ENCODE data around the gene ANKRD23.

Gene ANKRD23

DNA sequence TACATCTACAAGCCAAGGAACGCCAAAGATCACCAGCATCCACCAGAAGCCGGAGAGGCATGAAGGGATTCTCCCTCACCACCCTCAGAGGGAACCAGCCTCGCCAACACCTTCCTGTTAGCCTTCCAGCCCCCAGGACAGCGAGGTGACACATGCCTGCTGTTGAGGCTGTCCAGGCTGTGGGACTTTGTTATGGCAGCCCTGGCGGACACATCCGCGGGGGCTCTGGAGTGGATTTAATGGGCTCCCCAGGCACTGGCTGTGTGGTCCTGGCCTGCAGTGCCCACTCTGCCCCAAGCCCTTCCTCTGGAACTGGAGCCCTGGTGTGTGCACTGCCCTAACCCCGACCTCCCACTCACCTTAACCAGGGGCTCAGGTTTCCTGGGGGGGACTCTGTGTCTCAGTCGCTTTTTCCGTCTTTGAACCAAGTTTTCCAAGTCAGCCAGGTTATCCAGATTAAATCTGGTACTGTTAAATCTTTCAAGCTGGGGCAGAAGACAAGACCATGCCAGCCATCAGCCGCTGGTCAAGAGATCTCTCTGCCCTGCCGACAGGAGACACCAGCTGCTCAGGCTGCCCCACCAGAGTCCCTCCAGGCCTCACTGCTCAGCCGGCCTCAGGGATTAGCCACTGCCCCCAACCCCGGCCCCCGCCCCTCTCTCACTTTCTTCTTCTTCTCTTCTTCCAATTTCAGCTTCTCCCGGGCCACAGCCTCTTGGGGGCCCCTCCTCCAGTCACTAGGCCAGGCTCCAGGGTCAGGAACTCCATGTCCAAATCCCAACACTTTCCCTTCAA is 1.9 kb downstream of the ANKRD23 start:
- TF ChIP-seq NFRKB (IDR thresholded peaks at IDR 0.05), result no peak
- no peak for TF ChIP-seq ZNF384 (IDR thresholded peaks at IDR 0.05)
- TF ChIP-seq FOXK2 (IDR thresholded peaks at IDR 0.05), result no peak
- no peak for TF ChIP-seq TARDBP (IDR thresholded peaks at IDR 0.05)
- no peak for TF ChIP-seq LEF1 (IDR thresholded peaks at IDR 0.05; ENCODE audit: borderline replicate concordance)
- TF ChIP-seq CTBP1 (IDR thresholded peaks at IDR 0.05; ENCODE audit: borderline replicate concordance), result no peak
- TF ChIP-seq FOXA1 (IDR thresholded peaks at IDR 0.05), result no peak
- TF ChIP-seq HDGF (IDR thresholded peaks at IDR 0.05; ENCODE audit: borderline replicate concordance), result no peak
- TF ChIP-seq L3MBTL2 (conservative IDR thresholded peaks at IDR 0.05), result no peak
- no peak for TF ChIP-seq SP1 (IDR thresholded peaks at IDR 0.05)
- TF ChIP-seq ARNT (IDR thresholded peaks at IDR 0.05), result no peak
- TF ChIP-seq ELF4 (IDR thresholded peaks at IDR 0.05), result no peak
- no peak for TF ChIP-seq SUZ12 (IDR thresholded peaks at IDR 0.05)
- no peak for TF ChIP-seq BHLHE40 (IDR thresholded peaks at IDR 0.05; ENCODE audit: borderline replicate concordance)
- TF ChIP-seq, protein P1, sequence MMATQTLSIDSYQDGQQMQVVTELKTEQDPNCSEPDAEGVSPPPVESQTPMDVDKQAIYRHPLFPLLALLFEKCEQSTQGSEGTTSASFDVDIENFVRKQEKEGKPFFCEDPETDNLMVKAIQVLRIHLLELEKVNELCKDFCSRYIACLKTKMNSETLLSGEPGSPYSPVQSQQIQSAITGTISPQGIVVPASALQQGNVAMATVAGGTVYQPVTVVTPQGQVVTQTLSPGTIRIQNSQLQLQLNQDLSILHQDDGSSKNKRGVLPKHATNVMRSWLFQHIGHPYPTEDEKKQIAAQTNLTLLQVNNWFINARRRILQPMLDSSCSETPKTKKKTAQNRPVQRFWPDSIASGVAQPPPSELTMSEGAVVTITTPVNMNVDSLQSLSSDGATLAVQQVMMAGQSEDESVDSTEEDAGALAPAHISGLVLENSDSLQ (IDR thresholded peaks at IDR 0.05), result no peak
- TF ChIP-seq FOXM1 (IDR thresholded peaks at IDR 0.05; ENCODE audit: borderline replicate concordance), result no peak
- CTCF ChIA-PET, result interaction anchor here (0.6 kb wide), 2 partner anchors 29 to 1276 kb away, joined by 3 to 5 read pairs; no protein-coding TSS in a partner anchor
- no peak for DNase-seq (ENCODE audit: extremely low spot score)
- POLR2A ChIA-PET, result interaction anchor here (1.1 to 1.6 kb wide), 3 partner anchors 16 to 26 kb away, joined by 3 to 10 read pairs (median 3); partner anchors contain the start of genes ANKRD39 and CNNM3

DNA sequence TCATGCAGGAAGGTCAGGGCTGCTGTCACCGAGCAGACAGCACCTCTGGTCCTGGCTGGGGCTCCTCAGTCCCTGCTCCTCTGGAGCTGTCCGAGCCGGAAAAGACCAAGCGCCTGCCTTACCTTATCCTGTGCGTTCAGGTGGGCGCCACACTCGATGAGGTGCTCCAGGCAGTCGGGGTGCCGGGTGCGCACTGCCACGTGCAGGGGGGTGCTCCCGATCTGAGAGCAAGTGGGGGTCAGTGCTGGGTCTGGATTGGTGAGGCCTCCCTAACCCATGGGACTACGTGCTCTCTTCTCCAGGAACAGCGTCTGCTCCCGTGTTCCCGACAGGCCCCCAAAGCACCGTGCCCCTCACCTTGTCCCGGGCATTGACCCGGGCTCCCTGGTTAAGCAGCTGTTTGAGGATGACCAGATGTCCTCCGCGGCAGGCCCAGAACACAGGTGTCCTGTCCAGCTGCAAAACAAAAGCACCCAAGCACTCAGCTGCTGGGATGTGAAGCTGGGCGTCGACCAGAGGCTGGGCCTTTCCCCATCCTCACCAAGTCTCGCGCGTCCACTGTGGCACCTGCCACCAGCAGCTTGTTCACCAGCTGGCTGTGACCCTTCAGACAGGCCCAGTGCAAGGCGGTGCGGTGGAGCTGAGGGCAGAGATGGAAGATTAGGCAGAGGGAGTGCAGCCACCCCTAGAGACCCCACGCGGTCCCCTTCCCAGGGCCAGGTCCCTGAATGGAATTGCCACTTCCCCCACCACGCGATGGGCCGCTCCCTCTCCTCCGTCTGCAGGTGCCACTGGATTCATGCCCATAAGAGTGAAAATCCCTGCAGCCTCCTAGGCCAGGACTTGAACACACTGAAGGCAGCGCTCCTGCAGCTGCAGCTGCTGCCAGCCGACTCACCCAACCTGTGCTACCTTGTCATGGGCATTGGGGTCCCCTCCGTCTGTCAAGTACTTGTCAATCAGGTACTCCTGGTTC is 3.7 kb downstream of the ANKRD23 start:
- ChIA-PET CTCF (no interaction called here), POLR2A (no interaction called here)
- no peak for TF ChIP-seq BHLHE40 (IDR thresholded peaks at IDR 0.05; ENCODE audit: borderline replicate concordance)
- no peak for TF ChIP-seq HDGF (IDR thresholded peaks at IDR 0.05; ENCODE audit: borderline replicate concordance)
- no peak for TF ChIP-seq FOXM1 (IDR thresholded peaks at IDR 0.05; ENCODE audit: borderline replicate concordance)
- TF ChIP-seq NFRKB (IDR thresholded peaks at IDR 0.05), result no peak
- TF ChIP-seq LEF1 (IDR thresholded peaks at IDR 0.05; ENCODE audit: borderline replicate concordance), result no peak
- TF ChIP-seq CTBP1 (IDR thresholded peaks at IDR 0.05; ENCODE audit: borderline replicate concordance), result no peak
- no peak for TF ChIP-seq L3MBTL2 (conservative IDR thresholded peaks at IDR 0.05)
- no peak for TF ChIP-seq FOXA1 (IDR thresholded peaks at IDR 0.05)
- TF ChIP-seq ZNF384 (IDR thresholded peaks at IDR 0.05), result no peak
- no peak for TF ChIP-seq ELF4 (IDR thresholded peaks at IDR 0.05)
- no peak for TF ChIP-seq SUZ12 (IDR thresholded peaks at IDR 0.05)
- TF ChIP-seq TARDBP (IDR thresholded peaks at IDR 0.05), result no peak
- no peak for TF ChIP-seq FOXK2 (IDR thresholded peaks at IDR 0.05)
- TF ChIP-seq ARNT (IDR thresholded peaks at IDR 0.05), result no peak
- TF ChIP-seq, protein P1 (IDR thresholded peaks at IDR 0.05), result no peak
- no peak for TF ChIP-seq SP1 (IDR thresholded peaks at IDR 0.05)
- no peak for DNase-seq (ENCODE audit: extremely low spot score)

DNA sequence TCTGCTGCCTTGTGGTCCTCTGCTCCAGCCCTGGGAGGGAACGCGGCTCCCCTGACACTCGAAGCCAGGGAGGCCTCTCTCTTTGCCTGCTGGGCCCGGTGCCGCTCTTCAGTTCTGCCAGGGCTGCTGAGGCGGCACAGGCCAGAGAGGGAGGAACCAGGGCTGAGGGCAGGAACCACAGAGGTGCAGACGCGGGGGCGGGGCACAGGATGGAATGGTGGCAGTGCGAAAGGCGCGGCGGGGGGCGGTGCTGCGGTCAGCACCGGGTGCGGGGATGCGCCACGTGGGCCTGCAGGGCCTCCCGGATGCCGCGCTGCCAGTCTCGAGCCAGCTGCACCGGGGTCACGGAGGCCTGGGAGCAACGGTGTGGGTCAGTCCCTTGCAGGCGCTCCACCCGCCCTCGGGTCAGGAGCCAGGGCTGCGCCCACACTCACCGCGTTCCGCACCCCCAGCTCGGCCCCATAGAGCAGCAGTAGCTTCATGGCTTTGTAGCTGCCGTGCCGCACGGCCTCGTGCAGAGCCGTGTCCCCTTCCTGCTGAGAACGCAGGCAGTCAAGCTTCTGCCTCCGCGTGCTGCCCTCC is 4.4 kb downstream of the ANKRD23 start:
- ChIA-PET CTCF (no interaction called here), POLR2A (interaction anchor here (1.4 kb wide), 1 partner anchor 19 kb away, joined by 4 read pairs; the partner anchor contains the start of gene ANKRD39)
- TF ChIP-seq L3MBTL2 (conservative IDR thresholded peaks at IDR 0.05), result no peak
- TF ChIP-seq, protein P1 (IDR thresholded peaks at IDR 0.05), result no peak
- no peak for TF ChIP-seq FOXM1 (IDR thresholded peaks at IDR 0.05; ENCODE audit: borderline replicate concordance)
- TF ChIP-seq BHLHE40 (IDR thresholded peaks at IDR 0.05; ENCODE audit: borderline replicate concordance), result no peak
- TF ChIP-seq SP1 (IDR thresholded peaks at IDR 0.05), result no peak
- TF ChIP-seq LEF1 (IDR thresholded peaks at IDR 0.05; ENCODE audit: borderline replicate concordance), result no peak
- no peak for TF ChIP-seq ARNT (IDR thresholded peaks at IDR 0.05)
- TF ChIP-seq NFRKB (IDR thresholded peaks at IDR 0.05), result no peak
- TF ChIP-seq ELF4 (IDR thresholded peaks at IDR 0.05), result no peak
- TF ChIP-seq HDGF (IDR thresholded peaks at IDR 0.05; ENCODE audit: borderline replicate concordance), result no peak
- no peak for TF ChIP-seq FOXK2 (IDR thresholded peaks at IDR 0.05)
- TF ChIP-seq ZNF384 (IDR thresholded peaks at IDR 0.05), result no peak
- no peak for TF ChIP-seq SUZ12 (IDR thresholded peaks at IDR 0.05)
- no peak for TF ChIP-seq TARDBP (IDR thresholded peaks at IDR 0.05)
- no peak for TF ChIP-seq FOXA1 (IDR thresholded peaks at IDR 0.05)
- TF ChIP-seq CTBP1 (IDR thresholded peaks at IDR 0.05; ENCODE audit: borderline replicate concordance), result no peak
- no peak for DNase-seq (ENCODE audit: extremely low spot score)

DNA sequence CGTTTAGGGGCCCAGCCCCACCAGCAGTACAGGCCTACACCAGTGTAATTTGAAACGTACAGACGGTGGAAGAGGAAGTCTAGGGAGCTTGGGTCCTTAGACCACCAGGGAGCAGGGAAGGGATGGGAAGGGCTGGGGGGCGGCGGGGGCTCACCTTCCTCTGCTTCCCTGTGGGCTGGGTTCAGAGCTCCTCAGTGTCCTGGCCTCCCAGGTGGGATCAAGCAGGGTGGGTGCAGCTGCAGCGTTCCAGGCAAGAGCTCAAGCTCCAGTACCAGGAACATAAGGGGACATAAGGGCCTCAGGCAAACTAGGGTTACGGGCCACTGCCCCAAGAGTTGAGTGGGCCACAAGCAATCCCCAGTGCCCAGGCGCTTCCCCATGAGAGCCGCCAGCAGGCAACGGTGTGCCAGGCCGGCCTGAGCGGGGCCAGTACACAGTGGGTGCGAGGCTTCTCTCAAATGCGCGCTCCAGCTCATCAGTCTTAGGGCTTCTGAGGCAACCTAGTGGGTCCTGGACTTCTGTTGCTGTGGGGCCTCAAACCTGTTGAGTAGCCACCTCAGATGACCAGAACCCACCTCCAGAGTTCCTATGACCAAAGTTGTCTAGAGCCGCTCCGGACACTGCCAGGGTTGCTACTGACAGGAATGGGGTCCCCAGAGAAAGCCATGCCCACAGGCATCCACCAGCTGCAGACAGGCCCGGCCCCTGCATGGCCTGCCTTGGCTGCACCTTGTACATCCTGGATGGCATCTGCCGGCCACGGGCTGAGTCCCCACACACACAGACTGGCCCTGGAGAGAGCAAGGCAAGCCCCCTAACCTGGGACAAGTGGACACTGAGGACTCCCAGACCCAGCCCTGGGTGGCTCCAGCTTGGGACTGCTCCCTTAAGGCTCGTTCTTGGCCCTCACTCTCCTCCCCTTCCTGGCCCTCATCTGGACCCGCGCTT is 5.2 kb downstream of the ANKRD23 start:
- POLR2A ChIA-PET, result interaction anchor here (1.4 kb wide), 1 partner anchor 20 kb away, joined by 4 read pairs; the partner anchor contains the start of gene ANKRD39
- CTCF ChIA-PET, result no interaction called here
- no peak for DNase-seq (ENCODE audit: extremely low spot score)
- TF ChIP-seq FOXM1 (IDR thresholded peaks at IDR 0.05; ENCODE audit: borderline replicate concordance) (no peak), TARDBP (IDR thresholded peaks at IDR 0.05) (no peak), ZNF384 (IDR thresholded peaks at IDR 0.05) (no peak), SP1 (IDR thresholded peaks at IDR 0.05) (no peak), ARNT (IDR thresholded peaks at IDR 0.05) (no peak), FOXK2 (IDR thresholded peaks at IDR 0.05) (no peak), SUZ12 (IDR thresholded peaks at IDR 0.05) (no peak), BHLHE40 (IDR thresholded peaks at IDR 0.05; ENCODE audit: borderline replicate concordance) (no peak), NFRKB (IDR thresholded peaks at IDR 0.05) (no peak), L3MBTL2 (conservative IDR thresholded peaks at IDR 0.05) (no peak), ELF4 (IDR thresholded peaks at IDR 0.05) (no peak), CTBP1 (IDR thresholded peaks at IDR 0.05; ENCODE audit: borderline replicate concordance) (no peak), HDGF (IDR thresholded peaks at IDR 0.05; ENCODE audit: borderline replicate concordance) (no peak), LEF1 (IDR thresholded peaks at IDR 0.05; ENCODE audit: borderline replicate concordance) (no peak), FOXA1 (IDR thresholded peaks at IDR 0.05) (no peak)
- TF ChIP-seq, protein P1 (IDR thresholded peaks at IDR 0.05), result no peak

Data from HEK293T (cell line).